Prostate gland (tissue), 2 donors: Measurements from ENCODE around the gene C1orf21.

Experiments
- POLR2A ChIP-seq: fragments of 450-650 bp; IDR thresholded peaks from one replicate; pipeline ENCODE4 v1.6.1; 2016; ENCODE audit warnings: antibody characterized with exemption, mild to moderate bottlenecking
- TF ChIP-seq, protein P1 (sequence below), 4 experiments: fragments of 200-600 bp in 2 of 4; fragments of 450-650 bp in 2 of 4; sonication (generic) in 2 of 4; IDR thresholded peaks; 1 replicate in 3 of 4; 2 replicates in 1 of 4; pipeline ENCODE4 v1.5.1; 2016 to 2019; ENCODE audit warnings: antibody characterized with exemption in 4 of 4, mild to moderate bottlenecking in 2 of 4, moderate library complexity in 2 of 4

GRCh38 chr1:184362876-184363275, 24.0 kb upstream of the C1orf21 start:
- TF ChIP-seq, protein P1, sequence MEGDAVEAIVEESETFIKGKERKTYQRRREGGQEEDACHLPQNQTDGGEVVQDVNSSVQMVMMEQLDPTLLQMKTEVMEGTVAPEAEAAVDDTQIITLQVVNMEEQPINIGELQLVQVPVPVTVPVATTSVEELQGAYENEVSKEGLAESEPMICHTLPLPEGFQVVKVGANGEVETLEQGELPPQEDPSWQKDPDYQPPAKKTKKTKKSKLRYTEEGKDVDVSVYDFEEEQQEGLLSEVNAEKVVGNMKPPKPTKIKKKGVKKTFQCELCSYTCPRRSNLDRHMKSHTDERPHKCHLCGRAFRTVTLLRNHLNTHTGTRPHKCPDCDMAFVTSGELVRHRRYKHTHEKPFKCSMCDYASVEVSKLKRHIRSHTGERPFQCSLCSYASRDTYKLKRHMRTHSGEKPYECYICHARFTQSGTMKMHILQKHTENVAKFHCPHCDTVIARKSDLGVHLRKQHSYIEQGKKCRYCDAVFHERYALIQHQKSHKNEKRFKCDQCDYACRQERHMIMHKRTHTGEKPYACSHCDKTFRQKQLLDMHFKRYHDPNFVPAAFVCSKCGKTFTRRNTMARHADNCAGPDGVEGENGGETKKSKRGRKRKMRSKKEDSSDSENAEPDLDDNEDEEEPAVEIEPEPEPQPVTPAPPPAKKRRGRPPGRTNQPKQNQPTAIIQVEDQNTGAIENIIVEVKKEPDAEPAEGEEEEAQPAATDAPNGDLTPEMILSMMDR (IDR thresholded peaks at IDR 0.05): no peak
- no peak for TF ChIP-seq POLR2A
